ENCODE results near the gene GNG12.

DNA sequence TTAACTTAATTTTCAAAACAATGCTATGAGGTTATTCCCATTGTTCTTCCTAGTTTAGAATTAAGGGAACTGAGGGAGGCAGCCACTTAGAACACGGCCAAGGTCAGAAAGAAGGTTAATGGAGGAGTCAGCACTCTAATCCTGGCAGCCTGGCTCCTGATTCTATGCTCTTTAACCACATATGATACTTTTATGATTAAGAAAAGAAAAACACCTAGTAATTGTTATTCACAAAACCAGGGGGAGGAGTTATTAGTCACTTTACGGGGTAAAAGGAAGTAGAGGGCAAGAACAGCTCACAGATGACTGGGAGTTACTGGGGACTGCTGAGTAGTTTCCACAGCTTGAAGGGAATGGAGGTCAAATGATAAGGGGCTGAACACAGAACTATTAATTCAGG is 109.6 kb downstream of the GNG12 start:
- TF ChIP-seq POLR2A (IDR thresholded peaks at IDR 0.05) (no peak), CTCF (IDR thresholded peaks at IDR 0.05) (no peak)

All from prostate gland (tissue), 2 donors.